Right forelimb (tissue), 1 donor: ENCODE data around the gene SLC17A9.
"Not testable (repeated sequence)": the region's sequence is repeated elsewhere in the genome, so short reads cannot be mapped to it uniquely, and the experiment has no call there.

Experiments used
- DNase-seq: peaks from one replicate; pipeline ENCODE4 v3.0.0-alpha.2; 2018

The SLC17A9 gene

DNA sequence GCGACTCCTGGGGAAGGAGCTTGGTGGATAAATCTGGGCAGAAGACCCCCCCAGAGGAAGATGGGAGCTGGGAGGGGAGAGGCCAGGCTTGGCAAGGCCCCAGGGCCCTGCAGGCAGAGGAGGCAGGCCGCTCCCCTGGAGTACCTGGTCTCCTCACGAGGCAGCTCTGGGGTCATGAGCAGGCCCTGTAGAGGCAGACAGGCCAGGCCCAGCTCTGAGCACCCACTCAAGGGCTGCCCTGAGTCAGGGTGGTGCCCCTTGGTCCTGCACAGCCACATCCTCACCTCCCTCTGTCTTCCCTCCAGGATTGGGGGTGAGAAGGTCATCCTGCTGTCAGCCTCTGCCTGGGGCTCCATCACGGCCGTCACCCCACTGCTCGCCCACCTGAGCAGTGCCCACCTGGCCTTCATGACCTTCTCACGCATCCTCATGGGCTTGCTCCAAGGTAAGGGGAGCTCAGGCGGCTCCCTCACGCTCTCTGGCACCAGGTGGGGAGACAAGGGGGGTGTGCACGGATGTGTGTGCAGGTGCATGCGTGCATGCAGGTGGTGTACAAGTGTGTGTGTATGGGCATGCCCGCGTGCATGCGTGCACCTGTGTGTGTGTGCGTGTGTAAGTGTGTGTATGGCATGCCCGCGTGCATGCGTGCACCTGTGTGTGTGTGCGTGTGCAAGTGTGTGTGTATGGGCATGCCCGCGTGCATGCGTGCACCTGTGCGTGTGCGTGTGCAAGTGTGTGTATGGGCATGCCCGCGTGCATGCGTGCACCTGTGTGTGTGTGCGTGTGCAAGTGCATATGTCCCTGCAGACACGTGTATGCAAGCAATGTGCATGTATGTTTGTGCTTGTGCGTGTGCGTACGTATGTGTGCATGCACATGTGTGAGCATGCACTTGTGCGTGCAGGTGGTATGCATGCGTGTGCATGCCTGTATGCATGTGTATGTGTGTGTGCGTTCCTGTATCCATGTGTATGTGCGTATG, 4.9 kb downstream of the SLC17A9 start:
- DNase-seq: no peak

DNA sequence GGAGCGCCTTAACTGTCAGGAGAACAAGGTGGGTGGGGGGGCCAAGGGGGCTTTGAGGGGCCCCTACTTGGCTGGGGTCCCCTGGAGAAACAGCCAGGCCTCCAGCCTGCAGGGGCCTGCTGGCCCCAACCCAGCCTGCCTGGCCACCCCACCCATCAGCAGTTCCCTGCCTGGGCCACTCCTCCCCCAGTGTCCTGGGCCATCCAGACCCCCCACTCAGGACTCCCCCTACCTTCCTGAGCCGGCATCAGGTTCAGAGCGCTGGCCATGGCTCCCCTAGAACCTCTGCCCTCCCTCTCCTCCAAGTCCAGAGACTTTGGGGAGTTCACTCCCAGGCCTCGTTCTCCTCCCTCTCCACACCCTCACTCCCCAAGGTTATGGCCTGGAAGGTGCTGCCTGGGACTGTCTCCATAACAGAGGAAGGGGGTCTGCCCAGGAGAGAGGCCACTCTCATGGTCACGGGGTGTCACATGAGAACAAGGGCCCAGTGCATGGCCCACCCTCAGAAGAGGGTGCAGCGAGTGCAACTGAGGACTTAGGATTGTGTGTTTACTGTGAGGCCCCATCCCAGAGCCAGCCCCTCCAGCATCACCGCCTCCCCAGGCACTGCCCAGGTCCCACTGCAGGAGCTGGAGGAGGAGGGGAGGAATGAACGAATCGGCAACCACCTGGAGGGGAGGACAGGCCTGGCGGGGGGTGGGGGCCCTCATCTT, 6.0 kb downstream of the SLC17A9 start:
- DNase-seq: no peak

DNA sequence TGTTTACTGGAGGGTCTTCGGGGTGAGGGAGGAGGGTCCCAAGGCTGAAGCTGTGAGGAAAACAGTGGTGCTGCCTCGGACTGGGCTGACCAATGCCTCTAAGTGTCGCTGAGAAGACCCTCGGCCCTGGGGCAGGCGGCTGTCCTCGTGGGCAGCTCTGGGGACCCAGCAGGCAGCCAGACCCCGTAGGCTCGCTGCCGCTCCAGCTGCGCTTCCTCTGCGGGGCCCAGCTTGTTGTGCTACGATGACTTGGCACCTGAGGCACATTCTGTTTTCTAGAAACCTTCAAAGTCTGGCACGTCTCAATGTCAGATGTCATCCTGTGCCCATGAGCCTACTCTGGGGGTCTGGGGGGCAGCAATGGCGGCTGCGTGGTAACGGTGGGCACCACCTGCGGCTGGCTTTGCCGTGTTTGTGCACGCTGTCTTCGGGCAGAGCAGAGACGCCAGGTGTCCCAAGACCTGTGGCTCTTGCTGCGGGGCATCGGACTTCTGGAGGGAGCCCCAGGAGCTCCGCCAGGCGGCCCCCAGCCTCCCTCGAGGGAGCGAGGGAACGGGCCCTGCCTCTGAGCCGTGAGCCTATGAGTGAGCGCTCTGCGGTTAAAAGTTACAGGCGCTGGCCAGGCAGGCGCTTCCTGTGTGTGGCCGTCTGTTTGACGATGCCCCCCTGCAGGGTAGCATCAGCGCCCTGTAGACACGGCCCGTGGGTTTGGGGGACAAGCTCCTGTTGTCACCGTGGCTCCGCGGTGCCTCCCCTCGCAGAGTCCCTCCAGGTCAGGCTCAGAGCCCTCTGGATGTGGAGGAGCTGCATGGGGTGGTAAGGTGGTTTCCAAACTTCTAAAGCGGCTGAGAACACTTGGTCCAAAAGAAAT, 6.8 kb downstream of the SLC17A9 start:
- no peak for DNase-seq

DNA sequence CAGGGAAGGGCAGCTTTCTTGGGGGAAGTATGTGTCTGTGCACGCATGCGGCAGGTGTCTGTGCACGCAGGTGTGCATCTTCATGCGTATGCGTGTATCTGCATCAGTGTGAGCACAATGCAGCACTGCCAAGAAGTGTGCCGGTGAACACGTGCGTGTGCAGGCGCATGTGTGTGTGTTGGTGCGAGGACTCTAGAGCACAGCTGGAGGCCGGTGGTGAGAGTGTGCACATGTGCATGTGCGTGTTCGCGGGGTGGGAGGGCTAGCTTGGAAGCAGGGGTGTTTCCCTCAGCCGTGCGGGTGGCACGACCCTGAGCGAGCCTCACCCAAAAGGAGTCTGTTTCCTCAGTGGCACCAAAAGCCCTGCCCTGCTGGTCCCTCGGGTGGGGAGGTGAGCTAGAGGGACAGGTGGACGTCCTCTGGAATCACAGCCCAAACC, 7.5 kb downstream of the SLC17A9 start:
- DNase-seq: no peak

DNA sequence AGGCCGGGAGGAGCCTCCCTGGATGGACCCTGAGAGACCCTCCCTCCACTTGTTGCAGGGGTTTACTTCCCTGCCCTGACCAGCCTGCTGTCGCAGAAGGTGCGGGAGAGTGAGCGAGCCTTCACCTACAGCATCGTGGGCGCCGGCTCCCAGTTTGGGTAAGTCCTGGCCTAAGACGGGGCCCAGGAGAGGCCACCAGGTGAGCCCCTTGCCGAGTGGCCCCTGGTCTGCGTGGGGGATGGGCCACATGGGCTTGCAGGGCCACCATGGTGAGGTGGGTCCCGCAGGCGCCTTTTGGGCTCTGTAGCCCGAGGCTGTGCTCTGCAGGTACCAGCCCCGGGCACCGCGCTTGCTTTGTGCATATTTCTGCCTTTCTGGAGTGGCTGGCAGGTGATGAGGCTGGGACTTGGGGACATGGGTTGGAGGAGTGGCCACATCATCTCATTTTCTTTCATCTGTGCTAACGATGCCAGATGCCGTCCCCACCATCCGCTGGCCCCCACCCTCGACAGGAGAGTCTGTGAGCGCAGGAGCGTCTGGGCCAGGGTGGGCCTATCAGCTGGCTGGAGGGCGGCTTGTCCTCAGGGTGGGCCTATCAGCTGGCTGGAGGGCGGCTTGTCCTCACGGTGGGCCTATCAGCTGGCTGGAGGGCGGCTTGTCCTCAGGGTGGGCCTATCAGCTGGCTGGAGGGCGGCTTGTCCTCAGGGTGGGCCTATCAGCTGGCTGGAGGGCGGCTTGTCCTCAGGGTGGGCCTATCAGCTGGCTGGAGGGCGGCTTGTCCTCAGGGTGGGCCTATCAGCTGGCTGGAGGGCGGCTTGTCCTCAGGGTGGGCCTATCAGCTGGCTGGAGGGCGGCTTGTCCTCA, 8.2 kb downstream of the SLC17A9 start:
- not testable (repeated sequence) for DNase-seq

DNA sequence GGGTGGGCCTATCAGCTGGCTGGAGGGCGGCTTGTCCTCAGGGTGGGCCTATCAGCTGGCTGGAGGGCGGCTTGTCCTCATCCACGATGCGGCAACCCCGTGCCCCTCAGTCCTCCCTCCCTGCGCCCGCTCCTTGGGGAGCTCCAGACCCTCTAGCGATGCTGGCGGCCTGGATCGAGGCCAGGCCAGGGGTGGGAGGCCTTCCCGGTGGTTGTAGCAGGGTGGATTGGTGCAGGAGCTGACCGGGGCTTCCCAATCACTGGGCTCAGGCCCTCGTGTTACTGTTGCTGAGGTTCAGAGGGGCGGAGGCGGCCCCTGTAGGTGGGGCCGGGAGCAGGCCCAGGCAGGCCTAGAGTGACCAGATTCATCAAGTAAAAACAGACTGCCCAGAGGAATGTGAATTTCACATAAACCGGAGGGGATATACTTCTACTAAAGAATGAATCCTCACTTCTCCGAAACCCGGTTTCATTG, 8.8 kb downstream of the SLC17A9 start:
- DNase-seq: no peak

DNA sequence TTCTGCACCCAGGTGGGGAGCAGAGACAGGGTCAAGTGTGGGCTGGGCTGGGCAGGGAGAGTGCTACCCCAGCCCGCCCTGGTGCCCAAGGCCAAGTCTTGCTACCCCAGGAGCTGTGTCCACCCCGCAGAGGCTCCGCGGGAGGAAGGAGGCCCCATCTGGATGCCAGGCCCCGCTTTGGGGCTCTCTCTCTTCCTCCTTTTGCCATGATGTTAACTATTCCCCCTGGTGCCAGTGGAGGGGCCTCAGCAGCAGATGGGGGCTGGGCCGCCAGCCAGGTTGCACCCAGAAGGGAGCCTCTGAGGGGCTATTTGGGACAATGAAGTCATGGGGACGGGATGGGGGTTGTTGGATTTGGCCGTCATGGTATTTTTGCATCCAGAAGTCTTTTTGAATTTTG, 9.3 kb downstream of the SLC17A9 start:
- DNase-seq: no peak

DNA sequence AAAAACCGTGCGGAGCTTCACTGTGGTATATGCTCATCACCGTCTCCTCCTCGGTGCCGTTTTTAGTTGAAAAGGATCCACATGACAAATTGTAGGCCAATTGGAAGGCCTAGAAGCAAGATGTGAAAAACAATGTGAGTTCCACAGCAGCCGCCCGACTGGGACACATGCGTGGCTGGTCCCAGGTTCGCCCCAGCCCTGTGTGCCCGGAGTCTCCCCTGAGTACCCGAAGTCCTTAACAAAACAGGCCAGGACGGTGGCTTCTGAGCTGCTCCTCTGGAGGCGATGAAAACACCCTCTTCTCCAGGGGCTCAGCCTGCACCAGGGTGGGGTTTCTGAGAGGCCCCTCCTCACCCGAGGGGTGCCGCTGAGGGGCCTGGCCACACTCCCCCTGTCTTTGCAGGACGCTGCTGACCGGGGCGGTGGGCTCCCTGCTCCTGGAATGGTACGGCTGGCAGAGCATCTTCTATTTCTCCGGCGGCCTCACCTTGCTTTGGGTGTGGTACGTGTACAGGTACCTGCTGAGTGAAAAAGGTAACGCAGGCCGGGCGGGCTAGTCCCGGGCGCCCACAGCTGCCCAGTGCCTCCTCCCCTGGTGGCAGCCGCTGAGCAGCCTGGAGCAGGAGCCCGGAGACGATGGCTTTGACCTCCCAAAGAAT, 9.8 kb downstream of the SLC17A9 start:
- DNase-seq: no peak

DNA sequence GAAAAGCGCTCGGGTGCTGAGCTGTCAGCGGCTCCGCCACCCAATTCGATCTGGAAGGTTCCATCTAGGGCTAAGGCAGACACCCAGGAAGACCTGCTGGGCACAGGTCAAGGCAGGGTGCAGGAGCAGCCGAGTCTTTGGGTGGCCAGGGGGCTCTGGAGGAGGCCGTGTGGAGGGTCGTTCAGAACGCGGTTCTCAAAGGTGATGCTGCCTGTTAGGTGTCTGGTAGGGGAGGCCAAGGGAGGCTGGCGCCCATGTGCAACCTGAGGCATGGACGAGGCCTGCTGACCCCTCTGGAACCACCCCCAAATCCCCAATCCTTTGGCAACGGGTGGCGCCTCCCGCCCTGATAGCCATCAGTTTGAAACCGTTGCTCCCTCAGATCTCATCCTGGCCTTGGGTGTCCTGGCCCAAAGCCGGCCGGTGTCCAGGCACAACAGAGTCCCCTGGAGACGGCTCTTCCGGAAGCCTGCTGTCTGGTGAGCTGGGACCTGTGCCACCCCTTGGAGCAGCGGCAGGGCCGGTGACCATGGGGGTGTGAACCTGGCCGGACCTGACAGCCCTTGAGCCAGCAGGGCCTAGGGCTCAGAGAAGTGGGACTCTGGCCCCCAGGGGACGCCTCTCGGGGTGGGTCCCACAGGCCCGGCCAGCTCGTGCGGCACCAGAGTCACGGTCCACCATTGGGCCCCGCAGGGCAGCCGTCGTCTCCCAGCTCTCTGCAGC, 10.5 kb downstream of the SLC17A9 start:
- DNase-seq: no peak

DNA sequence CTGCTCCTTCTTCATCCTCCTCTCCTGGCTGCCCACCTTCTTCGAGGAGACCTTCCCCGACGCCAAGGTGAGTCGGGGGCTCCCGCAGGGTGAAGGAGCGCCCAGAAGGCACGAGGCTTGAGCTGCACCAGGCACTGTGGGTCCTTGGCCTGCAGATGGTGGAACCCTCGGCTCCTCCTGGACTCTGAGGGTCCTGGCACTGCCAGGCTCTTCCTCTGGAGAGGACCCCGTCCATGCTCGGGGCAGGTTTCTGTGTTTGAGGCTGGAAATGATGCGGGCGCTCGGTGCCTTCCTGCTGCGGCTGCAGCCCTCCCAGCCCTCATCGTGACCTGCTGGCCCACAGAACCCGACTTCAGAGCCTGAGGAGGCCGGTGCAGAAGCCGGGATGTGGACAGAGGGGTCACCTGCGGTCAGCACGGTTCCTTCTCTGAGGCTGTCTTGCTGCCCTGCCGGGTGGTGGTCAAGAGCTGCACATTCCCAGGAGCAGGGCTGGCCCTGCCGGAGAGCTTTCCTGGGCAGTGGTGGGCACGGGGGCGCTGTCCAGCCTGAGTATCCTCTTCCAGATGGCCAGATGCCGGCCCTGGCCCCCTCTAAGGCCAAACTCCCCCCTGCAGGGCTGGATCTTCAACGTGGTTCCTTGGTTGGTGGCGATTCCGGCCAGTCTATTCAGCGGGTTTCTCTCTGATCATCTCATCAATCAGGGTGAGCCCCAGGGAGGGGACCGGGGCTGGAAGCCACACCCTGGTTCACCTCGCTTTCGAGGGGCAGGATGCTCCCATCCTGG, 11.3 kb downstream of the SLC17A9 start:
- no peak for DNase-seq

DNA sequence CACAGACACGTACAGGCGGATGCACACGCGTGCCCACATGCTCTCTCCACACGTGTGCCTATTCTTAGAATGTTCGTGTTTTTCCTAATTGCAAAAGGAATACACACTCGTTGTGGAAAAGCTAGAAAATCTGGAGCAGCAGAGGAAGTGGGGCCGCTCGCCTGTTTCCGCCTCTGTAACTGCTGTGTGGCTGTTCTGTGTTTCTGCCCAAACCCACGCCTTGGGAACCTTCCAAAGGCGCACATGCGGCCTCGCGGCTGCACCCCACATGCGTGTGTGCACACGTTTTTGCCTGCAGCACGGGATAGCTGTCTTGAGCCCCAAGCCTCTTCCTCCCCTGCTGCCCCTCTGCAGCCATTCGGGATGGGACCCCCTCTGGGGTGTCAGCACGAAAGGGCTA, 12.2 kb downstream of the SLC17A9 start:
- peak; percentile 58 for DNase-seq

DNA sequence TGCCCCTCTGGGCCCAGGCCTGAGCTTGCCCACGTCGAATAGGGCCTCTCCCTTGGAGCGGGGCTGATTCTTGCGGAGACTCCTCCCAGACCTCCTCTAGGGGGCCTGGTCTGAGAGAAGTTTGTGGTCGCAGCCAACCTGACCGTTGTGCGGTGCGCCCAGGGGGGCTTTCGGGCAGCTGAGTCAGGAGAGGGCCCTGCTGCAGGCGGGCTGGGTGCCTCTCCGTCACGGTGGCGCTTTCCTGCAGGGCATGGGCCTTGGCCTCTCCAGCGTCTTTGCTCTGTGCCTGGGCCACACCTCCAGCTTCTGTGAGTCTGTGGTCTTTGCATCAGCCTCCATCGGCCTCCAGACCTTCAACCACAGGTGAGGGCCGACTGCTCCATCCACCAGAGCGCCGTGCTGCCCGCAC, 12.9 kb downstream of the SLC17A9 start:
- no peak for DNase-seq

DNA sequence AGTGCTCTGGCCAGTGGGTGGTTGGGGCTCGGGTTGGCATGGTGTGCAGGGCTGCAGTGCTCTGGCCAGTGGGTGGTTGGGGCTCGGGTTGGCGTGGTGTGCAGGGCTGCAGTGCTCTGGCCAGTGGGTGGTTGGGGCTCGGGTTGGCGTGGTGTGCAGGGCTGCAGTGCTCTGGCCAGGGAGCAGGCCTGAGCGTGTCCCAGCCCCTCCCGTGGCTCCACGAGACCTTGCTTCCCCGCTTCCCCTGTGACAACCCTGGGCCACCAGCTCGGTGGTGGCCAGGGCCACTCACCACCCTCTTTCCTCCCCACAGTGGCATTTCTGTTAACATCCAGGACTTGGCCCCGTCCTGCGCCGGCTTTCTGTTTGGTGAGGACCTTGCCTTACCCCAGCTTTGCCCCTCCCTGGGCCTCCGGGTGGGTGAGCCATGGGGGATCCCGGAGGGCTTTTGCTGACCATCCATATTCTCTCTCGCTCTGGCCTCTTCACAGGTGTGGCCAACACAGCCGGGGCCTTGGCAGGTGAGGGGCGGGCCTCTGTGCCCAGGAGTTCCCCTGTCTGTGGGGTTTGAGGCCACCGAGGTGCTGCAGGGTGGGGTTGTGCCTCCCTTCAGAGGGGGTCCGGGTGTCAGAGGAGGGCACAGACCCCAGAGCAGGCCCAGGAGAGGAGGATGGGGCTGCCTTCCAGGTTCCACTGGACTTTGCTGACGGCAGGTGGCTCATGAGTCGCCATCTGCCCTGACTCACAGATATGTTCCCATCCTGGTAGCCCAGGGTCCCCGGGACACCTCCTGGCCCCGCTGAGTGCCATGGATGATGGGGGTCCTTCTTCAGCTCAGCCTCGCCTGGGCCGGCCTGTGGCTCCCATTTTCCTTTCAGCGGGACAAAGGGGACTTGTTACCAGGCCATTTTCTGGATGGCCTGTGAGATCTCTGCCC, 14.0 kb downstream of the SLC17A9 start:
- no peak for DNase-seq

DNA sequence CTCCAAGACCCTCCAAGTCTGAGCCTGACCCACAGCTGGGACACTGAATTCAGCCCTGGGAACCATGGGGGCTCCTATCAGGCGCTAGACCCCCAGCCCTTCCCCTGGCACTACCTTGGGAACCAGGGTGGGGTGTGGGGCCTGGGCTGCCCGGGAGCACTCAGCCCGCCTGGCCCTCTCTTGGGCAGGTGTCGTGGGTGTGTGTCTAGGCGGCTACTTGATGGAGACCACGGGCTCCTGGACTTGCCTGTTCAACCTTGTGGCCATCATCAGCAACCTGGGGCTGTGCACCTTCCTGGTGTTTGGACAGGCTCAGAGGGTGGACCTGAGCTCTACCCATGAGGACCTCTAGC, 14.6 kb downstream of the SLC17A9 start:
- DNase-seq: no peak

DNA sequence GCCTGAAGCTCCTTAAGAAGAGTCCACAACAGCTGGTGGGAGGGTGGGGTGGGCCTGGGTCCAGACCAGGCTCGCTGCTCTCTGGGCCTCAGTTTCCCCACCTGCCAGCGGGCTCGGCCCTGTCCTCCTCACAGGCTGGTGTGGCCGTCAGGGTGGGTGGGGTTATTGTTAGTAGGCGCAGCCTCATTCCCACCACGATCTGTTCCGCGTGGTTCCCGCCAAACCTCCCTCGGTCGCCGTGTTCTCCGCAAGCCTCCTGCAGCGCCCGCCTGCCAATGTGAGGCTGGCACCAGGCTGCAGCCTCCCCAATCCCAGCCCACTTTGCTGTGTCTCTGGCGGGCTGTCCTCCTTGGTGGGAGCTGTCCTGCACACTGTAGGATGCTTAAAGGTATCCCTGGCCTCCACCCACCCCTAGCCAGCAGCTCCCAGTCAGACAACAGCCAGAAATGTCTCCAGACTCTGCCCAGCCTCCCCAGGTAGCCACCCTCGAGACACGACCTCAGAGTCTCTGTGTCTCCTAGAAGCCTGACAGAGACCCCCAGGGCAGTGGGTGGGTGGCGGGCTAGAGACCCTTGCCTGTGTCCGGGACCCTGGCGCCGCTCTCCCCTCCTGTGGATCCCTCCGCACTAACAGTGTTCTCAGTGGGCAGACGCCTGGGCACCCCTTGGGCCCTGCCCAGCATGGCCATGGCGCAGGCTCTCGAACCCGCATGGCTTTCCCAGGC, 15.3 kb downstream of the SLC17A9 start:
- no peak for DNase-seq

DNA sequence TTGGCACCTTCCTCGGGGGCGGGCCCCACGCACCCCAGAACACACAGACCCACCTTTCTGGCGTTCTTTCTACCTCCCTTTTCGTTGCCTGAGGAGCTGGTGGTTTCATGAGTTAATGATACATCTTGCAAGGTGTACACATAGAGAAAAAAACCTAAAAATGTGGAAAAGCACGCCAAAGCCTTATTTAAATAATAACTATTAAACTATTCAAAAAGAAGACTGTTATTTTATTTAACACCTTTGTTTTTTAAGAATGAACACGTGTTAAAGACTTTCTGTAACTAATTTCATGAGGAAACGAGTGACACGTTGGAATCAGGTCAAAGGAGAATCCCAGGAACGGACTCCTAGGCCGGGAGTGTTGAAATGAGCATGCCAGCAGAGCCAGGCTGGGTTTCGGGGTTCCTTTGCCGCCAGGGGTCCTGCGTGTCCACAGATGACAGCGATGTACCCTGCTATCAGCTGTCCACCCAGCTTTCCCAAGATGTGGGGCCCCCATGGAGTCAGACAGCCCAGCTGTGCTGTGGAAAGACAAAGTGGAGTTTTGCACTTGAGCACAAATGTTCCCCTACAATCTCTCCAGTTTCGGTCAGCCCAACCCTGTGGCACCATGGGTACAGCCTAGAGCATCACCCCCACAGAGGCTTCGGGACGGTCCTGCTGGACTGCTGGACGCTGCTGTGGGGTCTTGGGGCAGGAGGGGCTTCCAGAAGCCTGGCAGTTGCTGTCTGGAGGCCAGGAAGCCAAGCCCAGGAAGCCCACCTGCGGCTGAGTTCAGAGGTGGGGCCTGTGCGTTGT, 16.1 kb downstream of the SLC17A9 start:
- DNase-seq: no peak

DNA sequence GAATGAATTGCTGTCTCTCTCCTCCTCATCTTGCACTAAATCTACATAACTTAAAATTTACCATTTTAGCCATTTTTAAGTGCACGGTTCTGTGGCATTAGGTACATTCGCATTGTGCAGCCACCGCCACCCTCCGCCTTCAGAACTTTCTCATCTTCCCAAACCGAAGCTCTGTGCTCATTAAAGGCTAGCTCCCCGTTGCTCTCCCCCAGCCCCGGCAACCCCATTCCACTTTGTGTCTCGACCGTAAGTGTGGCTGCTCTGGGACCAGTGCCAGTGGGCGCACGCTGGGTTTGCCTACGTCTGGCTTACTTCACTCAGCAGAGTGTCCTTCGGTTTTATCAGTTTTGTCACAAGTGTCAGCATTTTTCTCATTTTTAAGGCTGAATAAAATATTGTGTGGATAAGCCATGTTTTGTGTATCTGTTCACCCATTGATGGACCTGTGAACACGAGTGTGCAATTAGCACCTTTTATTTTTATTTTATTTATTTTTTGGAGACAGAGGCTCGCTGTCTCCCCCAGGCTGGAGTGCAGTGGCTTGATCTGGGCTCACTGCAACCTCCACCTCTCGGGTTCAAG, 16.8 kb downstream of the SLC17A9 start:
- DNase-seq: no peak
